Stimulated activated CD8-positive, alpha-beta memory T cell treated with anti-CD3 and anti-CD28 coated beads, Interleukin-12 subunit alpha, Interleukin-12 subunit beta, amount 100 ng/mL, for 24 hours (primary cell): Measurements from ENCODE around the gene KNTC1.
"Not testable (repeated sequence)": the region's sequence is repeated elsewhere in the genome, so short reads cannot be mapped to it uniquely, and the experiment has no call there.

ENCODE experiments used
- DNase-seq: peaks from one replicate; pipeline ENCODE4 v3.0.0-alpha.2; 2020; ENCODE audit errors: extremely low read depth

Gene KNTC1

GRCh38 chr12:122508163-122508562 lies 18.9 kb upstream of the KNTC1 start:
- no peak for DNase-seq

GRCh38 chr12:122513028-122513427 lies 14.0 kb upstream of the KNTC1 start:
- DNase-seq = not testable (repeated sequence)

- no peak for DNase-seq
These were observed 13.4 kb upstream of the KNTC1 start for GRCh38 chr12:122513660-122514059.

GRCh38 chr12:122515275-122515674 lies 11.8 kb upstream of the KNTC1 start:
- no peak for DNase-seq

GRCh38 chr12:122516544-122517361 lies 10.3 kb upstream of the KNTC1 start:
- DNase-seq = no peak

GRCh38 chr12:122517877-122518276 lies 9.2 kb upstream of the KNTC1 start:
- no peak for DNase-seq

GRCh38 chr12:122518908-122519307 lies 8.1 kb upstream of the KNTC1 start:
- DNase-seq = no peak

GRCh38 chr12:122519418-122519817 lies 7.6 kb upstream of the KNTC1 start:
- DNase-seq = no peak

- DNase-seq = no peak
These were observed 6.4 kb upstream of the KNTC1 start for GRCh38 chr12:122520676-122521075.

- DNase-seq = no peak
These were observed 3.8 kb upstream of the KNTC1 start for GRCh38 chr12:122523280-122523679.

- no peak for DNase-seq
These were observed 3.0 kb upstream of the KNTC1 start for GRCh38 chr12:122523846-122524718.

- no peak for DNase-seq
These were observed 462 bp downstream of the KNTC1 start for GRCh38 chr12:122527478-122527944.

- DNase-seq = no peak
These were observed 1.5 kb downstream of the KNTC1 start for GRCh38 chr12:122528582-122528981.

GRCh38 chr12:122528992-122529391 lies 1.9 kb downstream of the KNTC1 start:
- no peak for DNase-seq

GRCh38 chr12:122533856-122534255 lies 6.8 kb downstream of the KNTC1 start:
- no peak for DNase-seq

- DNase-seq = no peak
These were observed 10.0 kb downstream of the KNTC1 start for GRCh38 chr12:122537021-122537420.

GRCh38 chr12:122538496-122538895 lies 11.4 kb downstream of the KNTC1 start:
- DNase-seq = no peak

GRCh38 chr12:122544537-122544936 lies 17.5 kb downstream of the KNTC1 start:
- no peak for DNase-seq

- no peak for DNase-seq
These were observed 18.8 kb downstream of the KNTC1 start for GRCh38 chr12:122545855-122546254.

- no peak for DNase-seq
These were observed 20.3 kb downstream of the KNTC1 start for GRCh38 chr12:122547330-122547729.

GRCh38 chr12:122558745-122559641 lies 31.9 kb downstream of the KNTC1 start:
- DNase-seq = no peak

GRCh38 chr12:122560138-122560537 lies 33.1 kb downstream of the KNTC1 start:
- no peak for DNase-seq
